ENCODE results near the gene B4GALNT1.

DNA sequence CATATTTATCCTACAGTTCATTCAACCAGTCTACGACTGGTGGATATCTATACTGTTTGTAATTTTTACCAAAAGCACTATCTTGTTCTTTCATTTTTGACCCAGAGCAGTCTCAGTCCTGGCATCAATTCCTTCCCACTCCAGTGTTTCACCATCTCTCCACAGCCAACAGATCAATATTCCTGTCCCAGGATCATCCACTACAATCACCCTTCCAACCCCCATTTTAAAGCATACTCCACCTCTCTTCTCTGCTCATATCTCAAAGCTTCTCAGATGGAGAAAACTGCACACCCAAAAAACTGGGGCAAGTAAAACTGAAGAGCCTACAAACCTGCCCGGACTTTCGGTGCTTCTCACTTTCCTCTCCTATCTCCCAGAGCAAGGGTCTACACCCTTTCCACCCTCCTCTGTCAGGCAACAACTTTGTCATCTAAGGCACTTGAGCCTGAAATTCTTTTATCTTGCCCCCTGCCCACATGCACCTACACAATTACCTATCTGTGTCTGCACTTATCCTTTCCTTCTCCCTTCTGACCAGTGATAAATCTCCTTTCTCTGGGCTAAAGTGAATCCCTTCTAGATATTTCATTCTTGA, 46.1 kb downstream of the B4GALNT1 start:
- TF ChIP-seq, protein P1, sequence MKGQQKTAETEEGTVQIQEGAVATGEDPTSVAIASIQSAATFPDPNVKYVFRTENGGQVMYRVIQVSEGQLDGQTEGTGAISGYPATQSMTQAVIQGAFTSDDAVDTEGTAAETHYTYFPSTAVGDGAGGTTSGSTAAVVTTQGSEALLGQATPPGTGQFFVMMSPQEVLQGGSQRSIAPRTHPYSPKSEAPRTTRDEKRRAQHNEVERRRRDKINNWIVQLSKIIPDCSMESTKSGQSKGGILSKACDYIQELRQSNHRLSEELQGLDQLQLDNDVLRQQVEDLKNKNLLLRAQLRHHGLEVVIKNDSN (IDR thresholded peaks at IDR 0.05; ENCODE audit: borderline replicate concordance, extremely low read length, insufficient read depth, low read depth, low read length), result no peak
- TF ChIP-seq POLR2A (IDR thresholded peaks at IDR 0.05; ENCODE audit: low read depth, low read length) (no peak), TCF7 (IDR thresholded peaks at IDR 0.05; ENCODE audit: borderline replicate concordance) (no peak), EZH2 (IDR thresholded peaks at IDR 0.05; ENCODE audit: borderline replicate concordance, control insufficient read depth, low read depth, low read length) (no peak), SRF (IDR thresholded peaks at IDR 0.05; ENCODE audit: low read depth in 2 of 2, low read length in 2 of 2) (no peak), NFYB (IDR thresholded peaks at IDR 0.05; ENCODE audit: insufficient read depth, low read depth, low read length) (no peak), ASH2L (IDR thresholded peaks at IDR 0.05; ENCODE audit: borderline replicate concordance, low read depth) (no peak)
- TF ChIP-seq, protein P2, sequence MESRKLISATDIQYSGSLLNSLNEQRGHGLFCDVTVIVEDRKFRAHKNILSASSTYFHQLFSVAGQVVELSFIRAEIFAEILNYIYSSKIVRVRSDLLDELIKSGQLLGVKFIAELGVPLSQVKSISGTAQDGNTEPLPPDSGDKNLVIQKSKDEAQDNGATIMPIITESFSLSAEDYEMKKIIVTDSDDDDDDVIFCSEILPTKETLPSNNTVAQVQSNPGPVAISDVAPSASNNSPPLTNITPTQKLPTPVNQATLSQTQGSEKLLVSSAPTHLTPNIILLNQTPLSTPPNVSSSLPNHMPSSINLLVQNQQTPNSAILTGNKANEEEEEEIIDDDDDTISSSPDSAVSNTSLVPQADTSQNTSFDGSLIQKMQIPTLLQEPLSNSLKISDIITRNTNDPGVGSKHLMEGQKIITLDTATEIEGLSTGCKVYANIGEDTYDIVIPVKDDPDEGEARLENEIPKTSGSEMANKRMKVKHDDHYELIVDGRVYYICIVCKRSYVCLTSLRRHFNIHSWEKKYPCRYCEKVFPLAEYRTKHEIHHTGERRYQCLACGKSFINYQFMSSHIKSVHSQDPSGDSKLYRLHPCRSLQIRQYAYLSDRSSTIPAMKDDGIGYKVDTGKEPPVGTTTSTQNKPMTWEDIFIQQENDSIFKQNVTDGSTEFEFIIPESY (IDR thresholded peaks at IDR 0.05), result no peak
- TF ChIP-seq, protein P3, sequence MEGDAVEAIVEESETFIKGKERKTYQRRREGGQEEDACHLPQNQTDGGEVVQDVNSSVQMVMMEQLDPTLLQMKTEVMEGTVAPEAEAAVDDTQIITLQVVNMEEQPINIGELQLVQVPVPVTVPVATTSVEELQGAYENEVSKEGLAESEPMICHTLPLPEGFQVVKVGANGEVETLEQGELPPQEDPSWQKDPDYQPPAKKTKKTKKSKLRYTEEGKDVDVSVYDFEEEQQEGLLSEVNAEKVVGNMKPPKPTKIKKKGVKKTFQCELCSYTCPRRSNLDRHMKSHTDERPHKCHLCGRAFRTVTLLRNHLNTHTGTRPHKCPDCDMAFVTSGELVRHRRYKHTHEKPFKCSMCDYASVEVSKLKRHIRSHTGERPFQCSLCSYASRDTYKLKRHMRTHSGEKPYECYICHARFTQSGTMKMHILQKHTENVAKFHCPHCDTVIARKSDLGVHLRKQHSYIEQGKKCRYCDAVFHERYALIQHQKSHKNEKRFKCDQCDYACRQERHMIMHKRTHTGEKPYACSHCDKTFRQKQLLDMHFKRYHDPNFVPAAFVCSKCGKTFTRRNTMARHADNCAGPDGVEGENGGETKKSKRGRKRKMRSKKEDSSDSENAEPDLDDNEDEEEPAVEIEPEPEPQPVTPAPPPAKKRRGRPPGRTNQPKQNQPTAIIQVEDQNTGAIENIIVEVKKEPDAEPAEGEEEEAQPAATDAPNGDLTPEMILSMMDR (IDR thresholded peaks at IDR 0.05 in 2 of 3, conservative IDR thresholded peaks at IDR 0.05 in 1 of 3; ENCODE audit: control insufficient read depth in 2 of 3, extremely low read depth in 1 of 3, insufficient read depth in 1 of 3, low read depth in 3 of 3, low read length in 3 of 3), result no peak
